DOHH2 (cell line): ENCODE results near the gene COLQ.

Source experiments
- H3F3A ChIP-seq: fragments of 200-600 bp; sonication (generic), shearing (Covaris generic); 2 replicates; pipeline ENCODE4 v1.6.0; 2016; ENCODE audit warnings: antibody characterized with exemption, mild to moderate bottlenecking; ENCODE audit not compliant: control insufficient read depth, insufficient read depth
- H3K27ac ChIP-seq: fragments of 200-600 bp; sonication (generic); 2 replicates; pipeline ENCODE4 v1.5.1; 2014; ENCODE audit warnings: low read depth, mild to moderate bottlenecking, low read length, moderate library complexity
- H3K27me3 ChIP-seq: fragments of 200-600 bp; sonication (generic); 2 replicates; pipeline ENCODE4 v1.6.1; 2014; ENCODE audit warnings: mild to moderate bottlenecking, low read length, mixed read lengths; ENCODE audit not compliant: control insufficient read depth
- H3K36me3 ChIP-seq: fragments of 200-600 bp; sonication (generic); 2 replicates; pipeline ENCODE4 v1.6.1; 2014; ENCODE audit warnings: mild to moderate bottlenecking, low read length, moderate library complexity, mixed read lengths; ENCODE audit not compliant: control insufficient read depth
- H3K4me1 ChIP-seq: fragments of 200-600 bp; sonication (generic); 2 replicates; pipeline ENCODE4 v1.6.1; 2014; ENCODE audit warnings: mild to moderate bottlenecking, low read length, mixed read lengths; ENCODE audit not compliant: control insufficient read depth
- H3K4me2 ChIP-seq: fragments of 200-600 bp; sonication (generic); 2 replicates; pipeline ENCODE4 v1.6.0; 2014; ENCODE audit warnings: mild to moderate bottlenecking, low read length, moderate library complexity
- H3K4me3 ChIP-seq: fragments of 200-600 bp; sonication (generic); 2 replicates; pipeline ENCODE4 v1.5.1; 2014; ENCODE audit warnings: mild to moderate bottlenecking, low read length, mixed read lengths
- H3K79me2 ChIP-seq: fragments of 200-600 bp; sonication (generic); 2 replicates; pipeline ENCODE4 v1.6.1; 2014; ENCODE audit warnings: mild to moderate bottlenecking, low read length, mixed read lengths; ENCODE audit not compliant: control insufficient read depth
- H3K9me2 ChIP-seq: fragments of 200-600 bp; sonication (generic); replicated peaks from 2 replicates; pipeline ENCODE4 v1.6.1; 2014; ENCODE audit warnings: mild to moderate bottlenecking, low read length, mixed read lengths; ENCODE audit not compliant: control insufficient read depth
- H3K9me3 ChIP-seq: fragments of 200-600 bp; sonication (generic); 2 replicates; pipeline ENCODE4 v1.6.1; 2014; ENCODE audit warnings: antibody characterized with exemption, low read length, mixed read lengths; ENCODE audit not compliant: control insufficient read depth, insufficient read depth
- H4K20me1 ChIP-seq: fragments of 200-600 bp; sonication (generic); 2 replicates; pipeline ENCODE4 v1.6.0; 2014; ENCODE audit warnings: low read depth, mild to moderate bottlenecking, antibody characterized with exemption, low read length, moderate library complexity; ENCODE audit not compliant: control insufficient read depth, insufficient read depth
- CTCF ChIP-seq: fragments of 200-600 bp; sonication (generic); IDR thresholded peaks from one replicate; pipeline ENCODE4 v1.5.1; 2014; ENCODE audit warnings: antibody characterized with exemption, mild to moderate bottlenecking, low read depth, low read length; ENCODE audit not compliant: poor library complexity, severe bottlenecking
- EZH2phosphoT487 ChIP-seq: fragments of 200-600 bp; sonication (generic); IDR thresholded peaks from 2 replicates; pipeline ENCODE4 v1.6.1; 2017; ENCODE audit warnings: borderline replicate concordance, mild to moderate bottlenecking, antibody characterized with exemption, low read length, moderate library complexity, mixed read lengths

The COLQ gene

GRCh38 chr3:15501126-15501525 is 20.4 kb downstream of the COLQ start:
- no peak overlapping the region for H3K4me3 ChIP-seq
- TF ChIP-seq CTCF = no peak
- TF ChIP-seq EZH2phosphoT487 = no peak
- no peak overlapping the region for H3K4me2 ChIP-seq

GRCh38 chr3:15500107-15500724 is 21.3 kb downstream of the COLQ start:
- TF ChIP-seq CTCF = no peak
- H3K9me3 ChIP-seq = no peaks in the 10 kb centered on the region
- no peak overlapping the region for H3K4me2 ChIP-seq
- no peaks in the 10 kb centered on the region for H3K9me2 ChIP-seq
- peaks cover 12% of the 10 kb centered on the region; the same call in 1 of the 2 replicates for H3K27me3 ChIP-seq
- no peaks in the 10 kb centered on the region for H3K4me1 ChIP-seq
- H3F3A ChIP-seq = no peaks in the 10 kb centered on the region
- no peak overlapping the region for H3K4me3 ChIP-seq
- no peaks in the 10 kb centered on the region for H3K36me3 ChIP-seq
- H4K20me1 ChIP-seq = no peaks in the 10 kb centered on the region
- H3K27ac ChIP-seq = no peak overlapping the region
- no peaks in the 10 kb centered on the region for H3K79me2 ChIP-seq

More at GRCh38 chr3:15501126-15501525, 20.4 kb downstream of the COLQ start:
- H4K20me1 ChIP-seq = no peaks in the 10 kb centered on the region
- H3K9me3 ChIP-seq = no peaks in the 10 kb centered on the region
- no peaks in the 10 kb centered on the region for H3K36me3 ChIP-seq
- H3K9me2 ChIP-seq = no peaks in the 10 kb centered on the region
- H3K79me2 ChIP-seq = no peaks in the 10 kb centered on the region
- H3K27ac ChIP-seq = no peak overlapping the region
- H3K4me1 ChIP-seq = no peaks in the 10 kb centered on the region
- H3F3A ChIP-seq = no peaks in the 10 kb centered on the region
- peaks cover 12% of the 10 kb centered on the region for H3K27me3 ChIP-seq

- no peak overlapping the region for H3K4me3 ChIP-seq
- H3K27ac ChIP-seq = no peak overlapping the region
- no peaks in the 10 kb centered on the region for H3K79me2 ChIP-seq
- TF ChIP-seq CTCF (no peak), EZH2phosphoT487 (no peak)
- no peaks in the 10 kb centered on the region for H3K4me1 ChIP-seq
- H3K27me3 ChIP-seq = peaks cover 12% of the 10 kb centered on the region; the same call in 1 of the 2 replicates
- H3F3A ChIP-seq = no peaks in the 10 kb centered on the region
- H3K9me3 ChIP-seq = no peaks in the 10 kb centered on the region
- no peaks in the 10 kb centered on the region for H3K36me3 ChIP-seq
- H3K4me2 ChIP-seq = no peak overlapping the region
- no peaks in the 10 kb centered on the region for H3K9me2 ChIP-seq
- H4K20me1 ChIP-seq = no peaks in the 10 kb centered on the region
These were observed 22.0 kb downstream of the COLQ start for GRCh38 chr3:15499536-15499935.
